Stimulated activated CD4-positive, alpha-beta T cell treated with anti-CD3 and anti-CD28 coated beads, Interleukin-15, amount 100 ng/mL, for 48 hours (primary cell): ENCODE data around the gene TAGLN3.
"Not testable (repeated sequence)": the region's sequence is repeated elsewhere in the genome, so short reads cannot be mapped to it uniquely, and the experiment has no call there.

ENCODE experiments used
- DNase-seq, 2 donors: peaks; one replicate each; pipeline ENCODE4 v3.0.0-alpha.2; 2020; ENCODE audit warnings: low read depth in 2 of 2

TAGLN3 gene

DNA sequence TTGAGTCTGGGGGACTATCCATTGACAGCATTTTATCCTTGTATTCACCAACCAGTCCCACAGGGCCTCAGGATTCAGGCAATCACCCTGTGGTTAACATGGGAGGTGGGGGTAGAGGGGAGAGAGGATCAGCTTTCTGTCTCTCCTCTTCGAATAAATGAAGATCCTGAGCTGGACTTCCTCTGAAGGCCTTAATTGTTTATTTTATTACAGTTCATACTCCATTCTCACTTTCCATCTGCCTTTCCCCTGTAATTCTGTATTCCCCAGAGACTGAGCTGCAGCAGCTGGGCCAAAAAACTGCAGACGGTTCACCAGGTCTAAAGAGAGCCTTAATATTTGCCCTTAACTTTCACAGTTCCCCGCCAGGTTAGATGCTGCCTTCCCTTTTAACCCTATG is 11.9 kb downstream of the TAGLN3 start:
- no peak for DNase-seq

DNA sequence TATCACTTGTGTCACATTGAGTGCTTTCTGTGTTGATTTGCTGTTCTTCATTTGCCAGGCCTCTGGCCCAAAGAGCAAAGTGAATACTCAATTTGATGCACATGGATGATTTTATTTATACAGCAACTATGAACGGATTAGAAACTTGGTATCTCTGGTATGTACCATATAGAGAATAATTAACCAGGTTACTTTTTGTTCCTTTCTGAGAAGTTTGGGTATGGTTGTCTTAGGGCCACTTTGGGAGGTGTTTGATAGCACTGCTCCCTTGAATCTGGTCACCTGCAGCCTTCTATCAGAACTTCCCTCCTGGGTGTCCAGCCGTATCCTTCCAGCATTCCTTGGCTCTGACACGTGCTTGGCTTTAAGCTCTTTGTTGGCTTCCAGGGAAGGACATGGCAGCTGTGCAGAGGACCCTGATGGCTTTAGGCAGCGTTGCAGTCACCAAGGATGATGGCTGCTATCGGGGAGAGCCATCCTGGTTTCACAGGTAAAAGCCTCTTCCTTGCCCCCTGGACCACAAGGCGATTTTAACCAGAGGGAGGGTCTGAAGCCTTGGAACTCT is 12.7 kb downstream of the TAGLN3 start:
- DNase-seq, result no peak

DNA sequence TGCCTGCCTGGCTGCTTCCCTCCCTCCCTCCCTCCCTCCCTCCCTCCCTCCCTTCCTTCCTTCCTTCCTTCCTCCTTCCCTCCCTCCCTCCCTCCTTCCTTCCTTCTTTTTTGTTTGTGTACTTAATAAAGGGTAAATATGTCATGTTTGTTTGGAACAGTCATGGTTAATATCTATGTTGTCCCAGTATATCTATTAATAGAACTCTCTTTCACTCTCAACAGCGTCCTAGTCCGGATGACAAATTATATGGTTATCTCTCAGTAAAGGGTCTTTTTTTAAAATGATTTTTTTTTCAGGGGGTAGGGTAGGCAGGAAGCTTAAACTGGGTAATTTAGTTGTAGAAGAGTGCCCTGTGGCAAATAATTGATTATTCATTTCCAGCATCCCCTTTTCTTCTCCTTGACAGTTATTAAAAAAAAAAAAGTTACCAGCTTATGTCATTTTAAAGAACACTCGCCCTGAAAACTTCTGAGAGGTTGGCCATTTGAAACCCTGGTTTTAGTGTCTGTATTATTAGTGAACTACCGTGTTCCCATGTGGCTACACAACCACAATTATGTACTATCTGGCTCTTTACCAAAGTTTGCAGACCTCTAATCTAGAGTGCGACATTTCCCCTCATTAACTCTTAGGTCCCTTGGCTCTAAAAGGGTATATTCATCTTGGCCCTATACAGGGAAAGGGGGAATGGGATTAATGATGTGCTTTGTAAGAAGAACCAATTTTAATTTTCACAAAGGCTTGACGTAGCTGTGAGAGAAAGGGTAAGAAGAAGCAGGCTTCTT is 13.7 kb downstream of the TAGLN3 start:
- DNase-seq, result no peak

DNA sequence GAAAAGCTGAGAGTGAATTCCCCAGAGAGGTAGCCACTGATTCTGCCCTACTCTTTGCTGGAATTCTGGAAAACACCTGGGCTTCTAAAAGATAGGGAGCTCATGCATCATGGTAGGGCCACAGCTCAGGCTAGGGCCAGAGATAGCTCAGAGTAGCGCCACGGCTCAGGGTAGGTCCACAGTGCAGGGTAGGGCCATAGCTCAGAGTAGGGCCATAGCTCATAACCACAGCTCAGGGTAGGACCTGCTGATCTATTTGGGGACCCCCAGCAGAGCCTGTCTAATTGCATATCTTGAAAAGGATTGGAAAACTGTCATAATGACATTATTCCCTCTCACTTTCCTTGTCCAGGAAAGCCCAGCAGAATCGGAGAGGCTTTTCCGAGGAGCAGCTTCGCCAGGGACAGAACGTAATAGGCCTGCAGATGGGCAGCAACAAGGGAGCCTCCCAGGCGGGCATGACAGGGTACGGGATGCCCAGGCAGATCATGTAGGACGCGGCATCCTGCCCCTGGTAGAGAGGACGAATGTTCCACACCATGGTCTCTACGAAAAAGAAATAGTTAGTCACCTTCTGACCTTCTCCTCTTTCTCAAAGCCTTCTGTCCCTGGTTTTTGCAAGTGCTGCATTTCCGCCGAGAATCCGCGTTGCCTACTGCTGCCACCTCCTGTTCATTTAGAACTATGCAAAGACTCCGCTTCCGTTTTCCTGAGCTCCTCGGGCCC is 14.5 kb downstream of the TAGLN3 start:
- DNase-seq, result peak; percentile 56 to 58

DNA sequence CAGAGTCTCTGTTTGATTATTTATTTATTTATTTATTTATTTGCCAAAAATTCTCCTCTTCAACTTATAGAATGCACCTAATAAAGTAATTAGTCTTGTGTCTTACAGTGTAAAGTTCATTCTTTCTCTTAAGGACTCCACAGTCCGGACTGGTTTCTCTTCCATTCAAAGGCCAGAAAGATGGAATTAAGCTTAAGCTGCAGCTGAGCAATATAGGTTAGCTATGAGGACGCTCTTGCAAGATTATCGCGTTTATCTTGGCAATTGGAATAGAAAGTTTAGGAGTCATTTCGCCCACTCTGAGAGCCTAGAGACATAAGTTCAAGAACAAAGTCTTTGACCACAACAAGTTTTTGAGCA is 15.0 kb downstream of the TAGLN3 start:
- DNase-seq, result no peak

DNA sequence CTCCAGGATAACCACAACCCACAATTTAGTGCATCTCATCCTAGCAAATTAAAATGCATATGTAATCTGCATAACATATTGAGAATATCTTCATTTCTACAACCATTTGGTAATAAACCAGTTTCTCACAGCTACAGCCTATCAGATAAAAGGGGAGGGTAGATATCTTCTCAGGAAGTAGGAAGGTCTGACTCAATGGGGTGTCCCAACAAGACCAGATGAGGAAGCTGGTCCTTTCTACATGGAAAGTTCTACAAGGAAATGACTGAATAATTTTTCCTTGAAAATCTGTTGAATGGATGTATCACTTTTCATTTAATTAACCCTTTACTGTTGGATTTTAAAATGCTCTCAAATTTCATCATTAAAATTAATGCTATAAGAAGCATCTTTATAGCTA is 18.4 kb downstream of the TAGLN3 start:
- no peak for DNase-seq

DNA sequence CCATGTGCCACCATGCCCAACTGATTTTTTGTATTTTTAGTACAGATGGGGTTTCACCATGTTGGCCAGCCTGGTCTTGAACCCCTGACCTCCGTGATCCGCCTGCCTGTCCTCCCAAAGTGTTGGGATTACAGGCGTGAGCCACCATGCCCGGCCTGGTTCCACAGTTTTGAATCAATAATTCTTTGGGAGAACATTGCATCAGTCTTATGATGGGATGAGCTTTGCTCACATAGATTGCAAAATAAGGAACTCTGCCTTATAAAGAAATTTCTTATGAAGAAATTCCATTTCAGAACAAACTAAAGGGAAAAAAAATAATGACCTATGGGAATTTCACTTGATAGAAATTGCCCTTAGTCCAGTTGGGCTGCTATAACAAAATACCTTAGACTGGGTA is 20.0 kb downstream of the TAGLN3 start:
- no peak for DNase-seq

DNA sequence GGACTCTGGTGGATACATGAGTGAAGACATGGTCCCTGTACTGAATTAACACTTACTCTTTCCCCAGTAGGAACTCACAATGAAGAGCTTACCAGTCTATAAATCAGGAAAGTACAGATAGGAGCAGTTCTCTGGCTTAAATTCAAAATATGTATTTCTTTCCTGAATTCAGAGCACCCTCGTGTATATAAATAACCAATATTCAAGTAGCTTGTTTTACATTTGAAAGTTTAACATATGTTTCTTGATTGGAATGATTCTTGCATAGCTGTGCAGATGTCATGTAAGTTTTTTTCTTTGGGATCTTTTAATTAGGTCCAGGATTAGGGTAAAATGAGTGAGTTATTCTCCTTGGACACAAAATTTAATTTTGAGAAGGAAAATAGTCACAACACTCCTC is 21.0 kb downstream of the TAGLN3 start:
- no peak for DNase-seq

DNA sequence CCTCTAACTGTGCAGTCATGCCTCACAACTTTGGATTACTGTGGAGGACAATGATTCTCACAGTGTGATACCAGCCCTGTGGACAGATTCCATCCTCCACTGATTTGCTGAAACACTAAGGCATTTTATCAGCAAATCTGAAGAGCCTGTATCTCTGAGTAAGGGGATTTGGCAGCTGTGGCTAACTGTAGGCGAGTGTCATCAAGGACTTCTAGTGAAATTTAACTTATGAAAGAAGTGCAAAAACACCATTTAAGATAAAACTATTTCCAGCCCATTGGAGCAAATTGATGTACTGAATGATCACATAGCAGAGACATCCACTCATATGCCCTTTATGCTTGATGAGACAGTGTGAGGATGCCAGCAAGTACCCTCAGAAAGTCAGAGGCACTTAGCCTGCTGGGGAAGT is 22.0 kb downstream of the TAGLN3 start:
- DNase-seq, result no peak

DNA sequence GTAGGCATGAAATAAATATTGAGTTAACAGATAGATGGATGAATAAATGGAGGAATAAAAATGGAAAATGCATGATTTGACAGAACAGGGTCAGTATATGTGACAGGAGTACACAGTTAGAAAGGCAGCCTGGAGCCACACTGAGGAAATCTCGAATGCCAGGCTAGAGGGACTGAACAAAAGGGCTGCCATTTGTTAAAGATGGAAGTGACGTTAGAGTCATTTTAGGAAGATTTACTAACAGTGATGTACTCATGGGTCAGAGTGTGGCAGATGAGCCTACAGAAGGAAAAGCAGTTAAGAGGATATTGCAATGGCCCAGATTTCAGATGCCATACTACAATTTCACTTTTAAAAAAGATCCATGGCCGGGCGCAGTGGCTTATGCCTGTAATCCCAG is 28.4 kb downstream of the TAGLN3 start:
- no peak for DNase-seq

DNA sequence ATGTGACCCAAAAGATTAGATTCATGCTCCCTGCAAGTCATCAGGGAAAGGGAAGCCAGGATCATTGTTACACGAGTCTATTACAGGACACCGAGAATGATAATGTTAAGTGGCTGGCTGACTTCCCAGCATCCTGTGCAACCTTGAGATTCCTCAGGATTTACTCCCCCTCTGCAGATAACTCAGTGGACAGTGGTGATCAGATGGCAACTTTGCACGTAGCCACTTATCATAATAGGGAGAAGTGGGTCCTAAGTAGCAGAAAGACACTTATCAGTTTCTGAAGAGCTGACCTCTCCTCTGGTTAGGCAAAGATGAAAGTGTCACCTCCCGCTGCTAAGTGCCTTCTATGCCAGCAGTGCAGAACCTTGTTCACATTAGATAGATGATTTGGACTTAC is 29.1 kb downstream of the TAGLN3 start:
- no peak for DNase-seq

DNA sequence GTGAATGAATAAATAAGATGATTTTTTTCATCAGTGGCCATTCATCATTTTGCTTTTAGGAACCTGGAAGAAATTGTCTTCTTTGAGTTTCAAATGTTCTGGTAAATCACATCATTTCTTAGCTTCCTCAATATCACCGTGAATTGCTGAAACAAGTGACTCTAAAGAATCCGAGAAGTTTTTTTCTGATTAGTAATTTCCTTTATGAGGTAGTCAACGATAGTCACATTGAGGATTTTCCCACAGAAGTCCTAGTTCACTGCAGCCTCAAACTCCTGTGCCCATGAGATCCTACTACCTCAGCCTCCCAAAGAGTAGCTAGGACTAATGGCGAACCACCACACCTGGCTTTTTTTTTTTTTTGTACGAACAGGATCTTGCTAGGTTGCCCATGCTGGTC is 32.2 kb downstream of the TAGLN3 start:
- DNase-seq, result no peak

DNA sequence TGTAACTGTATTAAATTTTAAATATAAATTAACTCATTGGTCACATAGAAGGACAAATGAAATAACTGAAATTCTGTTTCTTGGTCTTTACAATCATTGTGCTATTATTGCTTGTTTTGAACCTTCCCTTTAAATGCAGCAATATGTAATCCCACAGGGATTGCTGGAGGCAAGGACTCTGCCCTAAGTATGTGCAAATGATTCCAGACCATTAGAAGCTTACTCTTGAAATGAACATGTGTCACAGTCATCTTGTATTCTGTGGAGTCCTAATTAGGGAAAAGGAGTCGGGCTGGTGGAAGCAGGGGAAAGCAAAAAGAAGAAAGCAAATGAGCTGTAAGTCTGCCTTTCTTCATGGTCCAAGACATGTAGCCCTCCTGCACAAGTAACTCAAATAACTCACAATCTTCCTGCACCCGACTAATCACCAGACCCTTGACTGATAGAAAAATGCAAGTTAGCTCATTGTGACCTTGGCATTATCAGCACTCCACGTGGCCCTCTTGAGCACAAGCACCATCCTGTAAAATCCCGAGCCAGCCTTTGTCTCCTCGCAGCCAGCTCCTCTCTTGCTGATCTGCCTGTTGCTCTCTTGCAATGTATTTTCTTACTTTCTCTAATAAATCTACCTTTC is 33.5 kb downstream of the TAGLN3 start:
- no peak for DNase-seq

DNA sequence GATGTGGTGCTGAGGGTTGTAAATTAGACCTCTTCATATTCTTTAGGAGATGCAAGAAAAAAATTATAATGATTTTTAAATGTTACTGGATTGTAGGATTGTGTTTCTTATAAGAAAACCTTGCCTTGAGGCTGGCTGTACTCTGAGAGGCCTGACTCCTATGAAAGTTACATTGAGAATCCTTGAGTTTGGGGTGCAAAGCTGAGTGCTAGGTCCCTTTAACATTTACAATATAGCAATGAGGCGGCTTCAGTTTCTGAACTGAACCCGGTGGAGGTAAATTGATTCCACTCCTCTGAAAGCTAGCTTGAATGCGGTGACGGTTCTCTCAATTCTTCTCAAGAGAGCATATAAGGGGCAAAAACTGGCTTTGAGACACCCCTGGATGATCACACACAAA is 35.7 kb downstream of the TAGLN3 start, which contains the start of gene TMPRSS7:
TSS of gene TMPRSS7 (plus strand) at position 301 of the 400 bp plus-strand sequence. CDS start 110 bp downstream, outside the sequence.
- no peak for DNase-seq

DNA sequence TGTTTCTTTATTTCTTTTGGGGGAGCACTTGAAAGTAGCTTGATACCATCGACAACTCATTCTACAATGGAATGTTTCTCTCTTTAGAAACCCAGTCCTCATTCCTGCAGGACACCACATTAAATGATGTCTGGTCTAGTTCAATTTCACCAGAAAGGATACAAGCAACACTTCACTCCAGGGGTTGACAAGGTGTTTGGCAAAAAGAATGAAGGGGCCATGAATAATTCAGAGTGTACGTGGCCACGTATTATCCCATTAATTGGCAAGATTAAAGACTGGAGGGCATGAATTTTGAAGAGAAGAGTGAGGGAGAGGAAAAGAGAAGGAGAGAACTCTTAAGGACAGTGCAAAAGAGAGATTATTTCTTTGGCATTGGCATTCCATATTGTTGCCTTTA is 36.5 kb downstream of the TAGLN3 start:
- DNase-seq, result no peak

DNA sequence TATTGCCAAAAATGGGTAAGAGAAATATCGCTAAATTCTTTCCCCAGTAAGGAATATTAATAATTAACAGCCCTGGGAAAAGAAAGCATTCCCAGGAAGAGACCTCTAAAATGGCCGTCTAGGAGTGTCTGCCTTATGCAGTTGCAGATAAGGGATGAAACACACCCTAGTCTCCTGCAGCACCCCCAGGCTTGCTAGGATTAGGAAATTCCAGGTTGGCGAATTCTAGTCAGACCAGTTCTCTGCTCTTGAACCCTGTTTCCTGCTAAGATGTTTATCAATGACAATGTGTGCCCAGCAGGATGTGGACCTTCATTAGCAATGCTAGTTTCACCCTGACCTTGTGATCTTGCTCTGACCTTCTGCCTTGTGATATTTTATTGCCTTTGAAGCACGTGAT is 38.5 kb downstream of the TAGLN3 start:
- not testable (repeated sequence) for DNase-seq

DNA sequence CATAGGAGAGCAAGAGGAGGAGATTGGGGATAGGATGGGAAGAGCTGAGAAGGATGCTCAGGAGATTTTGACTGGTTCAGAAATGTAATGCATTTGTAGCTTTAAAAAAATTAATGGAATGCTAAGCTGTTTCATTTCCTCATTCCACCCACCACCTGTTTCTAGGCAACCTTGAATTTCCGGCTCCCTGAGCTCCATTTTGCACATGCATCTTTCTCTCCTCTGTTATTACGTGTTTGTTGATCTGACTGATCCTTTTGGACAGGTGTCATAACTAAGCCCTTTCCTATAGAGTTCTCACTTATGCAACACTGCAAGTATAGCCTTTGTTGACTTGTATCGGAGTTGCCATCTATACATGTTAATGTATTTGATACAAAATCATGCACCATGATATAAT is 40.1 kb downstream of the TAGLN3 start:
- DNase-seq, result no peak

DNA sequence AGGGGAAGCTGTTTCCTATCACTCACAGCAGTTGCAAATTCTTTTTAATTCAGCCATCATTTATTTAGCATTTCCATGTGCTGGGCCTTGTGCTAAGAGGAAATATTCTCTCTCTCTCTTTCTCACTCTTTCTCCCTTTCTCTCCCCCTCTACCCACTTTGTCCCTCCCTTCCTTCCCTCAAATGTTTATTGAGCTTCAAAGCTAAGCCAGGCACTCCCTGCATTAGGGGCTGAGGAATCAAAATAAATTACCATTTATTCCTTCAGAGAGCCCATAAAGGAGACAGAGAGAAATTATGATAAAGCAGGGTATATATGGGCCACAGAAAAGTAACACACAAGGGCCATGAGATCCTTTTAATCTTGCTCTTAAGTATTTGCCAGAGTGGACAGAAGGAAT is 42.6 kb downstream of the TAGLN3 start:
- no peak for DNase-seq

DNA sequence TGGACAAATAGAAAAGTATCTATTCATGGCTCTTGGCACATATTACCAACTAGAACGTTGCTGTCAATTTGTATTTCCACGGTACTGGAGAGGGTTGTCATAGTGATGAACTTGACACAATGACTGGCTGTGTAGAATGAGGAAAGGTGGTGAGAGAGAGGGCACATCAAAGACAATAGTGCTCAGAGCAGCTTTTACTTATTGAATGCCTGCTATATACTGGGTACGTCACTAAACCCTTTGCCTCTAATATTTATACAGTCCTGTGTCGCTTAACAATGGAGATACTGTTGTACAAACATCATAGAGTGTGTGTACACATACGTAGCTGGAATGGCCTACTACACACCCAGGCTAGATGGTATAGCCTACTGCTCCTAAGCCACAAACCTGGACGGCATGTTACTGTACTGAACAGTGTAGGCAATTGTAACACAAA is 44.1 kb downstream of the TAGLN3 start:
- no peak for DNase-seq

DNA sequence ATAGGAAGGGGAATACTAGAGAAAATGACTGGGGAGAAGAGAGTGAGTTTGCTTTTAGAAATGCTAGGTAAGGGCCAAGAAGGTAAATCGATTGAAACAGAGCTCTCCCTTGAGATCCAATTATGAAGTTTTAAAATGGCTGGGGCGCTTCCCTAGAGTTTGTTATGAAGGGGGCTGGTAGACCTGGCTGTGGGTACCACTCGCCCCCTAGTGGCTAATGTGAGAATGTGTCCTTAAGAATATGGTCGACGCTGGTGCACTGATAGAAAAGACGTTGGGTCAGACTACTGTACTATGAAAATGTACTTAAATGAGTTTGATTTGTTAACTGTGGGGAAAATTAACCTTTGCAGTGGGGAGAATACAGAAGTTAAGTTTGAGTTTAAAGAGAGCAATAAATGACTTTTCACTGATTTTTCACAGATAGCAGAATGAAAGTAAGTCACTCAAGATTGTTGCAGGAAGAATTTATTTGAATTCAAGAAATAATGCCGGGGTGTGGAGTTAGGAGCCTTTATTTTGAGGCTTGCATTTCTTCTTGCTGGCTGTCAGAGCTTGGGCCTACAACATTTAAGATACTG is 45.0 kb downstream of the TAGLN3 start:
- peak; percentile 14 to 15 for DNase-seq

DNA sequence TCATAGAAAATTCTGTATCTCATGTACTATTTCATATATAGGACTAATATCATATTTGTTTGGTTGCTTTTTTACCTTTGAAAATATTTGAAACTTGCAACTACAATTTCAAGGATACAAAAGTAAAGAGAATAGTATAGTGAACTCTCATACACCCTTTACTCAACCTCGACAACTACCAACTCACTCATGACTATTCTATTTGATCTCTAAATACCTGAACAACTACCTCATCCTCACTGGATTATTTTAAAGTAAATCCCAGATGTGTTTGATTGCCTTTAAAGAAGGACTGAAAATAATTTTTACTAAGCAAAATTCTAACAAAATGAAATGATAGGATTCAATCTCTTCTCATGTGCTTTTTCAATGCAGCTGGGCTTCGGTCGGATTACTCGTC is 47.9 kb downstream of the TAGLN3 start:
- DNase-seq, result no peak

DNA sequence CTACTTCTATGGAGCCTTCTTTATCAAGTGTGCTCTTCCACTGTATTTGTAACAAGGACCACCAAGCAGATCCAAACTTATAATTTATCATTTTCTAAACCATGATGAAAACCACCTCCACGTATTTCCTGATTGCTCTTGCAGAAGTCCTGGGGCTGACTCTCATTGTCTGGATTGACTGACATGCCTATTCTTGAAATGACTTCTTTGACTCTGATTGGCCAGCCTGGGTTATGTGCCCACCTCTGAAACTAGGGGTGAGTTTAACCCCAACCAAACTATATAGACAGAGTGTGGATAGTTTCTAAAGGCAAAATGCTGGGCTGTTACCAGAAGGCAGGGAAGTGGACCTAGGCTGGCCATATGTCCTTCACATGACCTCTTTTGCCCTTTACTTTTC is 48.5 kb downstream of the TAGLN3 start:
- no peak for DNase-seq
